Measurements from ENCODE around the gene GEMIN8.

DNA sequence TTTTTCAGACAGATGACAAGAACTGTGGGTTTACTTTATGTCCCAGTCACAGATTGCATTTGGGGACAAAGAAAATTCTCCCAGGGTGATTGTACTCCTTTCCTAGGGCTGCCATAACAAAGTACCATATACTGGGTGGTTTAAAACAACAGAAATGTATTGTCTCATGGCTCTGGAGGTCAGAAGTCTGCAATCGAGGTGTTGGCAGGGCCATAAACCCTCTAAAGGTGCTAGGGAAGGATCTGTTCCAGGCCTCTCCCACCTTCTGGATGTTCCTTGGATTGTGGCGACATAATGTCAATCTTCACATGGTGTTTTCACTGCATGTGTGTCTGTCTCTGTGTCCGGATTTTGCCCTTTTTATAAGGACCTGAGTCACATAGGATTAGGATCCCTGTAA is 12.3 kb downstream of the GEMIN8 start:
- TF ChIP-seq, protein P1, sequence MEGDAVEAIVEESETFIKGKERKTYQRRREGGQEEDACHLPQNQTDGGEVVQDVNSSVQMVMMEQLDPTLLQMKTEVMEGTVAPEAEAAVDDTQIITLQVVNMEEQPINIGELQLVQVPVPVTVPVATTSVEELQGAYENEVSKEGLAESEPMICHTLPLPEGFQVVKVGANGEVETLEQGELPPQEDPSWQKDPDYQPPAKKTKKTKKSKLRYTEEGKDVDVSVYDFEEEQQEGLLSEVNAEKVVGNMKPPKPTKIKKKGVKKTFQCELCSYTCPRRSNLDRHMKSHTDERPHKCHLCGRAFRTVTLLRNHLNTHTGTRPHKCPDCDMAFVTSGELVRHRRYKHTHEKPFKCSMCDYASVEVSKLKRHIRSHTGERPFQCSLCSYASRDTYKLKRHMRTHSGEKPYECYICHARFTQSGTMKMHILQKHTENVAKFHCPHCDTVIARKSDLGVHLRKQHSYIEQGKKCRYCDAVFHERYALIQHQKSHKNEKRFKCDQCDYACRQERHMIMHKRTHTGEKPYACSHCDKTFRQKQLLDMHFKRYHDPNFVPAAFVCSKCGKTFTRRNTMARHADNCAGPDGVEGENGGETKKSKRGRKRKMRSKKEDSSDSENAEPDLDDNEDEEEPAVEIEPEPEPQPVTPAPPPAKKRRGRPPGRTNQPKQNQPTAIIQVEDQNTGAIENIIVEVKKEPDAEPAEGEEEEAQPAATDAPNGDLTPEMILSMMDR (tag by site-specific recombination; IDR thresholded peaks at IDR 0.05) = no peak
- TF ChIP-seq TCF7L2 (IDR thresholded peaks at IDR 0.05; ENCODE audit: borderline replicate concordance, low read depth, low read length) (no peak), ZNF121 (tag by site-specific recombination; IDR thresholded peaks at IDR 0.05) (no peak), GLI4 (tag by site-specific recombination; IDR thresholded peaks at IDR 0.05) (no peak), ZNF596 (tag by site-specific recombination; IDR thresholded peaks at IDR 0.05) (no peak), REST (tag by site-specific recombination; IDR thresholded peaks at IDR 0.05) (no peak), ZNF362 (tag by site-specific recombination; IDR thresholded peaks at IDR 0.05) (no peak), SETDB1 (IDR thresholded peaks at IDR 0.05; ENCODE audit: insufficient read length, low read length) (no peak), PATZ1 (tag by site-specific recombination; IDR thresholded peaks at IDR 0.05) (no peak), ZNF544 (tag by site-specific recombination; IDR thresholded peaks at IDR 0.05) (no peak), PBX3 (CRISPR knock-in tag; IDR thresholded peaks at IDR 0.05) (no peak), ZNF239 (tag by site-specific recombination; IDR thresholded peaks at IDR 0.05) (no peak), MYNN (tag by site-specific recombination; IDR thresholded peaks at IDR 0.05; ENCODE audit: borderline replicate concordance) (no peak), SP2 (tag by site-specific recombination; IDR thresholded peaks at IDR 0.05) (no peak)
